Tibial nerve (tissue), 4 donors: Measurements from ENCODE around the gene OR5B3. TPM values are rescaled to one million over a fixed set of nuclear protein-coding genes. Genes with fewer than 3 reads are reported as not detected.

Experiments used
- DNase-seq, 2 donors: peaks; one replicate each; pipeline ENCODE4 v3.0.0-alpha.2; 2019; ENCODE audit warnings: low spot score in 2 of 2
- H3K27ac ChIP-seq, 4 donors: fragments of 200-600 bp; sonication (generic) in 3 of 4; one replicate each; pipeline ENCODE4 v1.5.1; 2017 to 2019; ENCODE audit warnings: mild to moderate bottlenecking in 1 of 4
- H3K27me3 ChIP-seq, 2 donors: fragments of 200-600 bp; sonication (generic) in 1 of 2; one replicate each; pipeline versions ENCODE4 v1.5.1 to v1.6.0; 2017 to 2019
- H3K36me3 ChIP-seq, 3 donors: fragments of 200-600 bp; sonication (generic); one replicate each; pipeline ENCODE4 v1.5.1; 2018 to 2019
- H3K4me1 ChIP-seq, 4 donors: fragments of 200-600 bp; sonication (generic) in 3 of 4; one replicate each; pipeline ENCODE4 v1.5.1; 2017 to 2019
- H3K4me3 ChIP-seq, 4 donors: fragments of 200-600 bp; sonication (generic) in 3 of 4; one replicate each; pipeline ENCODE4 v1.5.1; 2017 to 2019; ENCODE audit warnings: mild to moderate bottlenecking in 1 of 4, moderate library complexity in 1 of 4
- H3K9me3 ChIP-seq, 4 donors: fragments of 200-600 bp; sonication (generic) in 3 of 4; one replicate each; pipeline ENCODE4 v1.5.1; 2017 to 2019
- CTCF ChIP-seq, 5 experiments: fragments of 200-600 bp in 3 of 5; fragments of 450-650 bp in 2 of 5; sonication (generic) in 3 of 5; IDR thresholded peaks; one replicate each; pipeline ENCODE4 v1.5.1; 2016 to 2019; ENCODE audit warnings: antibody characterized with exemption in 5 of 5, mild to moderate bottlenecking in 3 of 5, moderate library complexity in 2 of 5
- EP300 ChIP-seq, 2 donors: sonication (generic); formaldehyde crosslinking; IDR thresholded peaks; one replicate each; pipeline ENCODE4 v1.6.1; 2017; ENCODE audit warnings: antibody characterized with exemption in 2 of 2, mild to moderate bottlenecking in 1 of 2
- POLR2A ChIP-seq, 2 donors: fragments of 450-650 bp; IDR thresholded peaks; one replicate each; pipeline ENCODE4 v1.6.1; 2017; ENCODE audit warnings: antibody characterized with exemption in 2 of 2, mild to moderate bottlenecking in 2 of 2, moderate library complexity in 2 of 2
- WGBS, 2 donors: methylation state at CpG; one replicate each; pipeline ENCODE4 v1.1.5; 2018; 5-methylcytosine and 5-hydroxymethylcytosine counted together
- total RNA-seq, 4 donors: library from RNA; depleted of rRNA; stranded (reverse); fragments of >200 nt; gene quantifications; one replicate each; pipeline ENCODE4 v1.1.0, GENCODE V29; 2016

The OR5B3 gene
- total RNA-seq, 4 donors from 2014 or later, result not detected

- WGBS, 2 donors, result 61 to 67% methylated on average over 1 of the region's 1 CpG
Observed at GRCh38 chr11:58358969-58359368, 47.7 kb downstream of the OR5B3 start, which contains the start of gene OR5B17. Gene OR5B17, minus strand, starts transcription at chr11:58359069. Its CDS starts 0 bp downstream, at chr11:58359069.

GRCh38 chr11:58354727-58355126 lies 51.9 kb downstream of the OR5B3 start:
- Histone ChIP-seq H3K36me3 (no peaks in the 10 kb centered on the region), H3K27me3 (no peaks in the 10 kb centered on the region), H3K4me1 (no peaks in the 10 kb centered on the region), H3K4me3 (no peak overlapping the region), H3K27ac (no peak overlapping the region), H3K9me3 (no peaks in the 10 kb centered on the region)
- DNase-seq, result no peak
- whole genome bisulfite sequencing, 2 donors, result 82 to 84% methylated on average over 3 of the region's 3 CpGs
- TF ChIP-seq POLR2A (IDR thresholded peaks at IDR 0.05) (no peak), EP300 (IDR thresholded peaks at IDR 0.05) (no peak), CTCF (IDR thresholded peaks at IDR 0.05) (no peak)

More at GRCh38 chr11:58358969-58359368, 47.7 kb downstream of the OR5B3 start, which contains the start of gene OR5B17:
- Histone ChIP-seq H3K36me3 (no peaks in the 10 kb centered on the region), H3K4me3 (no peak within 1 kb of the TSS), H3K9me3 (no peaks in the 10 kb centered on the region), H3K4me1 (no peaks in the 10 kb centered on the region), H3K27me3 (no peaks in the 10 kb centered on the region), H3K27ac (no peak within 1 kb of the TSS)
- DNase-seq, result no peak
- TF ChIP-seq CTCF (IDR thresholded peaks at IDR 0.05), result no peak
- TF ChIP-seq EP300 (IDR thresholded peaks at IDR 0.05), result no peak
- TF ChIP-seq POLR2A (IDR thresholded peaks at IDR 0.05), result no peak

Other genes starting within 250 kb of the OR5B3 start
- not detected for gene OR9Q2, start 217.8 kb downstream of the OR5B3 start, total RNA-seq
- not detected for gene OR1S2, start 202.7 kb downstream of the OR5B3 start, total RNA-seq
- not detected for gene OR1S1, start 194.2 kb downstream of the OR5B3 start, total RNA-seq
- not detected for gene OR10Q1, start 178.0 kb downstream of the OR5B3 start, total RNA-seq
- not detected for gene OR10W1, start 138.6 kb downstream of the OR5B3 start, total RNA-seq
- gene OR5B17, start 47.8 kb downstream of the OR5B3 start, total RNA-seq, result not detected
- under 1 TPM in 1 of 4 donors, not detected in 3; 0.42 TPM for gene OR5B2, start 21.2 kb upstream of the OR5B3 start, total RNA-seq
- under 1 TPM in 1 of 4 donors, not detected in 3; 0.21 TPM for gene OR5B12, start 35.4 kb upstream of the OR5B3 start, total RNA-seq
- gene OR5B21, start 101.2 kb upstream of the OR5B3 start, total RNA-seq, result not detected
- 10 to 100 TPM; 10.3 to 13.2 (median 11.9) TPM for gene LPXN, start 169.0 kb upstream of the OR5B3 start, total RNA-seq
- gene ZFP91, start 172.2 kb upstream of the OR5B3 start, total RNA-seq, result 10 to 100 TPM; 45.0 to 47.7 (median 47.2) TPM
- gene CNTF, start 215.8 kb upstream of the OR5B3 start, total RNA-seq, result 100 to 1,000 TPM in 3 of 4 donors, 10 to 100 TPM in 1; 53.7 to 342 (median 305) TPM